HG03378 (cell line): ENCODE data around the gene TGFBR3L.

Experiments used
- ATAC-seq: cut with Tn5 transposase; IDR thresholded peaks from one replicate; pipeline ENCODE4 v1.9.1; 2021; ENCODE audit warnings: mild to moderate bottlenecking, moderate library complexity; ENCODE audit not compliant: unreplicated experiment

Gene TGFBR3L

DNA sequence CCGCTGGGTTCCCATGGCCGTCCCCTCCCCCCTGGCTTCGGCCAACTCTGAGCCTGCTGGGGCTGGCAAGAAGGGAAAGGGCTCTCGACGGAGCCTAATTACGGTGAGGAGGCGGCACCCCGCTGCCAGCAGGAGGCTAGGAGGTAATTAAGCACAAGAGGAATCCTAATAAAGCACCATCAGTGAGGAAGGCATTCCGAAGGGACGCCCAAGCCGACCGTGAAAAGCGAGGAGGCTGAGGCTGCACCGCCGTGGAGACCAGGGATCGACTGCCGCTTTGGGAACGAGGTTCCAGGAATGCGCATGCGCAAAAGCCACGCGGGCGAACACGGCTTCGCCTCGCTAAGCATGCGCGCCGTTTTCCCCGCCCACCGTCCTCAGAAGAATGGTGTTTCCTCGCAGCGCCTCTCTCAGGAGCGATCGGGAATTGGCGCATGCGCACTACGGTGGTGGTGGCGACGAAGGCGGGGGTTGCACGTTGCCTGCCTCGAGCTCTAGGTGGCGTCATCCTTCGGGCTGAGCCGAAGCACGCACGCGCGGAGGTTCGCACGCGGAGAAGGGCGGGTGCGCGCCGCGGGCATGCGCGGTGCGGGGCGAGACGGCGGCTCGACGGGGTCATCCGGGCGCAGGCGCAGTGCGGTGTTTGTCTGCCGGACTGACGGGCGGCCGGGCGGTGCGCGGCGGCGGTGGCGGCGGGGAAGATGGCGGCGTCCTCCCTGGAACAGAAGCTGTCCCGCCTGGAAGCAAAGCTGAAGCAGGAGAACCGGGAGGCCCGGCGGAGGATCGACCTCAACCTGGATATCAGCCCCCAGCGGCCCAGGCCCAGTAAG lies 11.2 kb upstream of the TGFBR3L start, which contains the start of gene MAP2K7:
MAP2K7 (plus strand) TSS at position 634 of the 830 bp plus-strand sequence; CDS start at position 702, 68 bp downstream.
- ATAC-seq: peak; percentile 83

DNA sequence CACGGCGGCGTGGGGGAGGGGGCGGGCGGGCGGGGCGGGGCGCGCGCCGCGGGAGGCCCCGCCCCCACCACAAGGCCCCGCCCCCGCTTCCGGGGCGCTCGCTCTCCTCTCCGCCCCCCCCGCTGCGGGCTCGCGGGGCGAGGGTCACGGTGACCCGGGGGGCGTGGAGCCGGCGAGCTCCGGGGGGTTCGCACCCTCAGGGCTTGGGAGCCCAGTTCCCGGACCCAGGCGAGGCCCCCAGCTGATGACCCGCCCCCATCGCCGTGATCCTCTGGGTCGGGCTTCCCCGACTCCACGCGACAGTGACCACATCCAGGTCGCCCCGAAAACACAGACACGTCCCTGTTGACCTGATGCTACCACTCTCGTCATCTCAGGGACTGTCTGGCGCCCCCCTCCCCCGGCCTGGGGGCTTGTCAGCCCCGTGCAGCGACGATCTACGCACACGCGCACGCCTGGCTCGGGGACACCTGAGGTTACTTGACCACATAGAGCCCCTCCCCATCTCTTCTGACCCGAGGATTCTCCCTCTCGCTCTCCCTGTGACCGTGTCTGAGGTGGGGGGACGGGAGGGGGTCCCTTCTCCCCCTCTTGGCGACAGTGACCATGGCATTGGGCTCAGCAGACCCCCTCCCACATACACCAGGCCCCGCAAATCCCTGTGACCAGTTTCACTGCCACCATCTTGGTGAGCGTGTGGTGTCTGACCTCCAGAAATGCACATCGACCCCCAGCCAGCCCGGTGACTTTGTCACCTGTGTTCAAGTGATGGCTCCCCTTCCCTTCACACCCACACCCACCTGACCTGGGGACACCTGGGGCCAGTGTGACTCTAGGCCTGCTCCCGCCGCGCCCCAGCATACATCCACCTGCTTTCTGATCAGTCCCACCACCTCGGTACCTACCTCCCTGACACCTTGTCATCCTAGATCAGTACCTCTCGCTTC lies 10.3 kb upstream of the TGFBR3L start:
- peak; percentile 3 for ATAC-seq

DNA sequence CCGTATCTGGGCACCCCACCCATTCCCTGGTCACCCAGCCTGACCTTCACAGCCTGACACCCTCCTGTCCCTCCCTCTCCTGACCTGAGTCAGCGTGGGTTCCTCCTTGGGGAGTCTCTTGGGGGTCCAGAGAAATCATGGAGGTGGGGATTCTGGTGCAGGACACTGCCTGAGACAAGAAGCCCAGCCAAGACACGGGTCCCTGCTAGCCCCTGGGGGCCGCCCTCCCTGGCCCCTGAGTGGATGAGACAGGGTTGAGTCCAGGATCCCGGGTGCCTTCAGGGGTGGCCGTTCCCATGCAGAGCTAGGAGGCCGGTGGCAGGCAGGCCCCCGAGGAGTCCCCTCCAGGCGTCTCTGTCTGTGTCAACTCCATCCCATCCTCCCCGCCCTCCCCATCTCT lies 9.4 kb upstream of the TGFBR3L start:
- no peak for ATAC-seq

DNA sequence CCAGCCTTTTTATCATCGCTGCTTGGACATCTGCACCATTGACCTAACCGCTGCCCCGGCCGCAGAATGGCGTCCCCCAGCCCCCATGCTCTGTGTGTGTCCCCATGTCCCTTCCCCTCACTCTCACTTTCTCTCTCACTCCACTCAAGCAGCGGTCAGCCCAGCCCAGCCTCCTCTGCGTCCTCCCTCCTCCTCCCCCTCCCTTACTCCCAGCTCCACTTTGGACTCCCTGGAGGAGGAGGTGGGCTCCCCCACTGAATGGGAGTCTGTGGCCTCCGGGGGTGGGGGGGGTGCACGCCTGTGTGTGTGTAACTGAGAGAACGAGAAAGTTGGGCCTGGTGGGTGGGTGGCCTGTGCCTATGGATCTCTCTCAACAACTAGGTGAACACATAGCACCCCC lies 8.8 kb upstream of the TGFBR3L start:
- no peak for ATAC-seq

DNA sequence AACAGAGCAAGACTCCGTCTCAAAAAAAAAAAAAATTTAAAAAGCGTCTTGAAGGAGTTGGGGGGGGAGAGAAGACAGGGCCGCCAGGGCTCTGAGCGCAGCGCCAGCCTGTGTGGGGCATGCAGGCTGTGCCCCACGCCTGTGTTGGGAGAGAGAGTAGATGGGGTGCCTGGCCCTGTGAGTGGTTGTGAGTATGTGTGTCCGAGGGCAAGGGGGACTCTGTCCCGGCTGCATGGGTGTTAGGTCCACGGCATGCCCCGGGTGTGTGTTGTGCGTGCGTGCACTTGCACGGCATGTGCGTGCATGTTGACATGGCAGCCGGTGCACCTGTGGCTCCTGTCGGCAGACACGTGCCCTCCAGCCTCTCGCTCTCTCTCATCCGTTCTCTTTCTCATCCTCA lies 7.5 kb upstream of the TGFBR3L start:
- no peak for ATAC-seq

DNA sequence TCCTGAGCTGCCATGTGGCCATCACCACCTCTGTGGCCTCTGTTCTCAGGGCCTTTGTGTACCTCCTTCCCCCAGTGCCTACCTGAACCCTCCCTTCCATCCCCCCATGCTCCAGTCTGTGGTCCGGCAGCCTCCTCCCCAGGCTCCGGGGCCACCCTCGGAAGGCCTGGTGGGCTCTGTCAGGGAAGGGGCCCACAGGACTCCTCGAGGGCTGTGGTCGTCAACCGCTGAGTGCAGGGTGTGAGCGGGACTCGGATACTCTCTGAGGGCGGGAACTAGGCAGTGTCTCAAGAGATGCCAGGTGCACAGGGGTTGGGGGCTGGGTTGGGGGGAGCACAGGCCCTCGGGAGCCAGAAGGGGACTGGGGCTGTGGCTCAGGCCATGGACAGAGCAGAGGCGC lies 7.1 kb upstream of the TGFBR3L start:
- ATAC-seq: no peak

DNA sequence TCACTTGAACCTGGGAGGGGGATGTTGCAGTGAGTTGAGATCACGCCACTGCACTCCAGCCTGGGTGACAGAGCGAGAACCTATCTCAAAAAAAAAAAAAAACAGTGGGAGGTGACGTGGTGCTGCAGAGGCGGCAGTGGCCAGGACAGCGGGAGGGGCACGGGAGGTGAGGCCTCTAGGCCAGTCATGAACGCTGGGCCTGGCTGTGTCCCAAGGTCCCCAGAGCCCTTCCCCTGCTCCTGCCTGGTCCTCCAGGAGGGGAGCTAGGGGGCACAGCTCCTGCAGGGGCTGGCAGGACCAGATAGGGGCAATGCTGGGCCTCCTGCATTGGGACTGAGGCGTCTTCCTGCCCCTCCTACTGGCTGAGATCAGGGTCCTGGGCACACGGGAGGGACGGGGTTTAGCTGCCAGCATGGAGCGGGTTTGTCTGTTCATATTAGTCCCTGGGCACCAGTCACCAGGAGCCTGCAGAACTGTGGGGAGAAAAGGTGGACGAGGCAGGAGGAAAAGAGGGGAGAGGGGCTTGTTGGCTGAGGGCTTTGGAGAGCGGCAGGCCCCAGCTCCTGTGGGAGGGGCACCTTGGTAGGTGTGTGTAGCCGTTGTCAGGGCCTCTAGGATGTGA lies 6.4 kb upstream of the TGFBR3L start:
- no peak for ATAC-seq

DNA sequence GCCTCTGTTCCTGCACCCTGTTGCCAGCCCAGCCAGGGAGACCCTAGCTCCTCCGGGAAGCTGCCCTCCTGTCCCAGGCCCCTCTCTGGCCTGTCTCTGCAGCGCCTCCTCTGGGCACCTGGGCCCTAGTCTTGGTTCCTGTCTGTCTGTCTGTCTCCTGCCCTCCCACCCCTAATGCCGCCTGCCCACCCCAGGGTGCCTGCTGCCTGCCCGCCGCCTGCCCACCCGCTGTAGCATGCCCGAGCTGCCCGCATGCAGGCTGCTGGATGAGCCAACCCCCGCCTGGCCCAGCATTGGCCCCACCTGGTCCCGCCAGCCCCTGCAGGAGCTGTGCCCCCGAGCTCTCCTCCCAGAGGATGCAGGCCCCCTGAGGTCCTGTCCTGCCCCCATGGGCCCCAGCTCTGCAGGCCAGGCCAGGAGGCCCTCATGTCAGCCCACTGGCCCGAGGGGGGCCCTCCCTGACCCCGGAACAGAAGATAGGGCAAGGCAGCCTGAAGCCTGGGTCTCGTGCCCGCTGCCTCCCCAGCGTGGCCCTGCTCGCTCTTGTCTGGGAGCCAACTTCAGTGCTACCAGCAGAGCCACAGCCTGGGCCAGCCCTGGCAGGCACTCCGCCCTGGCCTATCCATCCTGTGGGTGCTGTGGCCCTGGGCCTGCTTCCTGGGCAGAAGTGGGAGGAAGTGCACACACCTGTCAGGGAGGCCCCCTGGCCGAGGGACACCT lies 5.7 kb upstream of the TGFBR3L start:
- no peak for ATAC-seq

DNA sequence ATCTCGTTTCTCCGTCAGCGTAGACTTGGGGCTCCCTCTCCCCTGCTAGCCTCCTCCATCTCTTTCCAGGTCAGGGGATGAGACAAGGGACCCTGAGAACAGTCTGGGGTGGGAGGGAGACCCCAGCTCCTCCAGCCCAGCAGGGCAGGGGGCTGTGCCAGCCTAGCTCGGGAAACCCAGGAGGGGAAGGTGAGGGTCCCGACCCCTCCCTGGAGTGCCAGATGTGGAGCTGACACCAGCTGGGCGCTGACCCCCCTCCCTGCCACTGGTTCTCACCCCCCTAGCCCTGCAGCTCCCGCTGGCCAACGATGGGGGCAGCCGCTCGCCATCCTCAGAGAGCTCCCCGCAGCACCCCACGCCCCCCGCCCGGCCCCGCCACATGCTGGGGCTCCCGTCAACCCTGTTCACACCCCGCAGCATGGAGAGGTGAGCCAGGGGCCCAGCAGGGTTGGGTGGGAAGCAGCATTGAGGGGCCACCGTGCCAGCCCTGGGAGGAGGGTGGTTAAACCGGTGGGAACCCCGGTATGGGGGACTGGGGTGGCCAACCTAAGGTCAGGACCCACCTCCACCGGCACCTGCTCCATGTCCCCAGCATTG lies 5.1 kb upstream of the TGFBR3L start:
- no peak for ATAC-seq

DNA sequence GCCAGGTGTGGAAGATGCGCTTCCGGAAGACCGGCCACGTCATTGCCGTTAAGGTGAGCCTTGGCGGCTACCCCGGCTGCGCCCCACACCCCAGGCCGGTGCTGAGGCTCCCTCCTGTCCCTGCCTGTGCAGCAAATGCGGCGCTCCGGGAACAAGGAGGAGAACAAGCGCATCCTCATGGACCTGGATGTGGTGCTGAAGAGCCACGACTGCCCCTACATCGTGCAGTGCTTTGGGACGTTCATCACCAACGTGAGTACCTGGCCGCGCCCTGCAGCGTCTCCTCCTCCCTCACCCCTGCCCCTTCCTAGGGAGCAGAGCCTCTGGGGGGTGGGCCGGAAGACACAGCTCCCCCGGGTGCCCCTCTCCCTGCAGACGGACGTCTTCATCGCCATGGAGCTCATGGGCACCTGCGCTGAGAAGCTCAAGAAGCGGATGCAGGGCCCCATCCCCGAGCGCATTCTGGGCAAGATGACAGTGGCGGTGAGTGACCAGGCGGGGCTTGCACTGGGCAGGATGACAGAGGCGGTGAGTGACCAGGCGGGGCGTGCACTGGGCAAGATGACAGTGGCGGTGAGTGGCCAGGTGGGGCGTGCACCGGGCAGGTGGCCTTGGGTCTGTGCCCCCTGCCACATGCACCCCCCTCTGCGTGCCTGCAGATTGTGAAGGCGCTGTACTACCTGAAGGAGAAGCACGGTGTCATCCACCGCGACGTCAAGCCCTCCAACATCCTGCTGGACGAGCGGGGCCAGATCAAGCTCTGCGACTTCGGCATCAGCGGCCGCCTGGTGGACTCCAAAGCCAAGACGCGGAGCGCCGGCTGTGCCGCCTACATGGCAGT lies 4.1 kb upstream of the TGFBR3L start:
- no peak for ATAC-seq

DNA sequence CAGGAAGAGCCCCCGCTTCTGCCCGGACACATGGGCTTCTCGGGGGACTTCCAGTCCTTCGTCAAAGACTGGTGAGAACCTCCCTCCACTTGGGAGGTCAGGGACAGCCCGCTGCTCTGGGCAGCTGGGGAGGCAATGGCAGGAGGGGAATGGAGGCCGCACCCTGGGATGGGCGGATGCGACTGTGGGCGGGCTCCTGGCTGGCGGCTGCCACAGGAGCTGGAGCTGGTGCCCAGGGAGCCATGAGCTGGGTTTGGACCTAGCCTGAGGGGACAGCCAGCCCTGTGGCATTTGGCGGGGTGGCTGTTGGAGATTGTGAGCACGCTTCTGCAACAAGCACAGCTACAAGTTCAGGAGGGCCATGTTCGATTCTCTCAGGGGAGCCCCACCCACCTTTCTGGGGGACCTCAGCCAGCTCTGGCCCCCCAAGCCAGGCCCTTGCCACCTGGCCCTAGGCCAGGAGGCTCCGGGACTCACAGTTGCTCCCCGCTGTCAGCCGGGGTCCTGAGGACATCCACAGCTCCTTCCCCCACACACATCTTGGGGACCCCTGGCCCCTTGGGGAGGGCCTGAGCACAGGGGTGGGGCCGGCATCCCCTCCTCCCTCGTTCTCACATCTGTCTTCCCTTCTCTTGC lies 3.0 kb upstream of the TGFBR3L start:
- no peak for ATAC-seq

DNA sequence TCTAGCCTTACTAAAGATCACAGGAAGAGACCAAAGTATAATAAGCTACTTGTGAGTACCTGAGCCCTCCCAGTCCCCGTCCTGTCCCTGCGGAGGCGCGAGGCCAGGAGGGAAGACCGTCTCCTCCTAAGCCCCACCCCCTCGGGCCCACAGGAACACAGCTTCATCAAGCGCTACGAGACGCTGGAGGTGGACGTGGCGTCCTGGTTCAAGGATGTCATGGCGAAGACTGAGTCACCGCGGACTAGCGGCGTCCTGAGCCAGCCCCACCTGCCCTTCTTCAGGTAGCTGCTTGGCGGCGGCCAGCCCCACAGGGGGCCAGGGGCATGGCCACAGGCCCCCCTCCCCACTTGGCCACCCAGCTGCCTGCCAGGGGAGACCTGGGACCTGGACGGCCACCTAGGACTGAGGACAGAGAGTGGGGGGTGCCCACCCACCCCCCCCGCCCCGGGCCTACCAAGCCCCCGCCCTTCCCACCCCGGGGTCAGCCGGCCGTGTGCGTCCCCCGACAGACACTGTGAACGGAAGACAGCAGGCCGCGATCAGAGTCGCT lies 2.4 kb upstream of the TGFBR3L start:
- ATAC-seq: no peak

DNA sequence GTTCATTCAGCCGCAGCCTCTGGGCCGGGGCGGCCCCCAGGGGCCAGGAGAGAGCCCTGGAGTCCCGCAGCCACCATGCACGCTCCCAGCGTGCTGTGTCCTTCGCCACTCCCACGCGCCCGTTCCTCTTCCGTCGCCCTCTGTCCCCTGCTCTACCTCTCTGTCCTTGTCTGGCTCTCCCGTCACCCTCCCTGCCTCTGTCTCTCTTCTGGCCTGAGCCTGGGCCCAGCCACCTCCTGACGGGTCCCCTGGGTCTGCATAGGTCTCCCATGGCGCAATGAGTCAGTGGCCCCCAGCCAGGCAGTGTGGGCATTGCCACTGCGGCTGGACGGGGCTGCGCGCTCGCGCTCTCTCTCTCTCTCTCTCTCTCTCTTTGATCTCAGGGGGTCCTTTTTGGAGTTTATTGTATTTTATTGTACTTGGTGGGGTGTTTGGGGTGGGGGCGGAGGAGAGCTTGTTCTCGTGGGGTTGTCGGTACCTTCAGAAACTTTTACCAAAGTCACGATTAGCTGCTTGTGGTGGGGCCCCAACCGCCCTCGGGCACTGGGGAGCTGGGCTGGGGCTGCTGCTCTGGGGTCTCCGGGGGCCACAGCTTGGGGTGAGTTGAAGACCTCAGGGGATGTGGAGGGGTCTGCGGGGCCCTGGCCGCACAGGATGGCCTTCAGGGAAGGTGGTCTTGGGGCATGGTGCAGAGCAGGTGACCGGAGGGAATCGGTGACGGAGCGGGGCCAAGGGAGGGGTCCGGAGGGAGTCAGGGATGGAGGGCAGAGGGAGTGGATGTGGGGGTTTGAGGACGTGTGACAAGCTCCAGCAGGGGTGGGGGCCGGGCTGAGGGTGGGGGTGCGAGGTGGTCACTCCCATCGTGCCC lies 1.7 kb upstream of the TGFBR3L start:
- ATAC-seq: no peak

DNA sequence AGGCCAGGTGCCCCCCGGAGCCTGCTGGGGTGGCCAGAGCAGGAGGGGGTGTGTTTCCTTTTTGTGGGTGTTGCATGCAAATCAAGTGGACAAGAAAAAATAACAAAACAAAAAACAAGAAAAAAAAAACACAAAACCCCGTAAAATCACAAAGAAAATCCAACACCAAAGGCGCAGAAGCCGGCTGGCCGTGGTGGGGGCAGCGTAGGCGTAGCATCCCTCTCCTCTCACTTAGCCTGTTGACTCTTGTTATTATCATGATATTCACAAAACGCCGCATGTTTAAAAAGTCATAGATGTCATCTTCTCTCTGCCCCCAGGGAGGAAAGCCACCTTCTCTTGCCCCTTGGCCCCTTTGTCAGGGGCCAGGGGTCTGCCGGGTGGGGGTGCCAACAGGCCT lies 978 bp upstream of the TGFBR3L start:
- no peak for ATAC-seq

DNA sequence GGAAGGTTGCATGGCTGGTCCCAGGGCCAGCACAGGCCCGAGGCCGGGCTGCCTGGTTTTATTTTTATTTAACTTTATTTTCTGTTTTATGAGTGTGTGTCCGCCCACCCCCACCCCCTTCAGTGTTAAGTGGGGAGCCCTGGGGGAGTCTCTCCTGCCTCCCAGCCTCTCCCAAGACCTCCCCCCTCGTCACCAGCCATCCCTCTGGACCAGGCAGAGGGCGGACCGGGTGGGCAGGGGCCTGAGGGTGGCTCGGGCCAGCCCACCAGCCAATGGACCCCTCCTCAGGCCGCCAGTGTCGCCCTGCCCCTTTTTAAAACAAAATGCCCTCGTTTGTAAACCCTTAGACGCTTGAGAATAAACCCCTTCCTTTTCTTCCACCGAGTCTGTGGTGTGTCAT lies 531 bp upstream of the TGFBR3L start:
- ATAC-seq: no peak

DNA sequence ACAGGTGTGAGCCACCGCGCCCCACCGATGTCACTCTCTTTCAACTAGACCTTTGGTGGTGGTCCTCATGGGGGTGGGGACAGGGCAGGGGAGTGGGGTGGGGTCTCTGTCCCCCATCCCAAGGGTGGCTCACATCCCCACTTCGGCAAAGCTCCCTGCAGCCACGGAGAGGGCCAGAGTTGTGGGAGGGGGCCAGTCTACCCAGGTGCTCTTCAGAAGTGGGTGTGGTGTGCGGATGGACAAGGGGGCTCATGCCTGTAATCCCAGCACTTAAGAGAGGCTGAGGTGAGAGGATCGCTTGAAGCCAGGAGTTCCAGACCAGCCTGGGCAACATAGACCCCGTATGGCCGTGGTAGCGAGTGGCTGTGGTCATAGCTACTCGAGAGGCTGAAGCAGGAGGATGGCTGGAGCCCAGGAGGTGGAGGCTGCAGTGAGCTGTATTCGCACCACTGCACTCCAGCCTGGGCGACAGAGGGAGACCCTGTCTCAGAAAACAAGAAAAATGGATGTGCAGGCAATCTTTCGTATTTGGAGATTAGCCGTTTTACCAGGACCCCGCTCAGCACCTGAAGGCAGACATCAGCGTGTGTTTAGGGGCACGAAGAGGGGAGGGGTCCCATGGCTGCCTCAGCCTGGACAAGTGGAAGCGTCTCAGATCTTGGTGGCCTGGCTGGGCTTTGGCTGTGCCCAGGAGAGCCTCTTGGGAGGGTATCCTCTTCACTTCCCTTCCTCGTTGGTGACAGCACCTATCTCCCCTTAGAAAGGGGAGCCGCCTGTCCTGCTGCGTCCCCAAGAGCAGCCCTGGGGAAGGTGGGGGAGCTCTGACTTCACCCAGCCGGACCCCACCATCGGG lies 846 bp downstream of the TGFBR3L start:
- ATAC-seq: no peak
